SHP77 treated with DMSO at 0.1 percent for 48 hours (cell line): ENCODE data around the gene PGAP6.
"Not testable (repeated sequence)": the region's sequence is repeated elsewhere in the genome, so short reads cannot be mapped to it uniquely, and the experiment has no call there.

ENCODE experiments used
- DNase-seq: peaks from one replicate; lab custom pipeline; 2025; lab: John Stamatoyannopoulos, UW

Gene PGAP6

GRCh38 chr16:379183-379960 lies 2.4 kb downstream of the PGAP6 start:
- DNase-seq = no peak

GRCh38 chr16:378821-379182 lies 3.0 kb downstream of the PGAP6 start:
- DNase-seq = no peak

DNA sequence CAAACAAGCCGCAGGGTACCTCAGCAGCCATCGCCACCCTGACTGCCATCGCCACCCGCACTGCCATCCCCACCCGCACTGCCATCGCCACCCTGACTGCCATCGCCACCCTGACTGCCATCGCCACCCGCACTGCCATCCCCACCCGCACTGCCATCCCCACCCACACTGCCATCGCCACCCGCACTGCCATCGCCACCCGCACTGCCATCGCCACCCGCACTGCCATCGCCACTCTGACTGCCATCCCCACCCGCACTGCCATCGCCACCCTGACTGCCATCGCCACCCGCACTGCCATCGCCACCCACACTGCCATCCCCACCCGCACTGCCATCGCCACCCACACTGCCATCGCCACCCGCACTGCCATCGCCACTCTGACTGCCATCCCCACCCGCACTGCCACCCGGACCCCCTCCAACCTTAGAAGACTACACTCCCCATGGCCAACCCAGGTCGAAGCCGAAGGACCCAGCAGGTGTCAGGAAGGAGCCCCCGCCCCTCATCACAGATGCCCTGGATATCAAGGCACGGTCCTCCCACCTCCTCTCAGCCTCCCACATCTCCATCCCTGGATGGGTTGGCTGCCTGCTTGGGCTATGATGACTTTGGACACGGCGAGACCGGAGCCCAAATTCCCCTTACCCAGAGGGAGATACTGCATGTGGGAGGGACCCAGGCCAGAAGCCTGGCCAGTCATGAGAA lies 3.5 kb downstream of the PGAP6 start:
- DNase-seq = not testable (repeated sequence)

DNA sequence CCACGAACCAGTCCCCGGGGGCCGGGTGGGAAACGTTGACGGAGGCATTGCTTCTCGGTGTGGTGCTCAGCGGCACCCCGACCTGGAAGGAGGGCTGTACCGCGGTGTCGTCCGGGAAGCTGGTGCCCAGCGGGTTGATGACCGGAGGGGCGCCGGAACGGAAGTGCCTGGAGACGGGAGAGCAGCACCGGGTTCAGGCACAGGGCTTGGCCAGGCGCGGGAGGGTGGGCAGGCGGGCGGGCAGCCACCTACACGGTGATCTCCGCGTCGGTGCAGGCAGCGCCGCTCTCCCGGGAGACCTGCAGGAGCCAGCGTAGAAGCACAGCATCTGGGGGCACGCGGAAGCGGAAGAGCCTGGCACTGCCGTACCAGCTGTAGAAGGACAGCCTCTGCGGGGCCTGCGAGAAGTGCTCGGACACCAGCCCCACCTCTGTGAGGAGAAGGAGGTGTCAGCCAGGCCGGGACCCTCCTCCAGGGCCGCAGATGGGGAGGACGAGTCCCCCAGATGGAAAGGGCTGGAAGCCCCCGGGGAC lies 4.3 kb downstream of the PGAP6 start:
- no peak for DNase-seq

DNA sequence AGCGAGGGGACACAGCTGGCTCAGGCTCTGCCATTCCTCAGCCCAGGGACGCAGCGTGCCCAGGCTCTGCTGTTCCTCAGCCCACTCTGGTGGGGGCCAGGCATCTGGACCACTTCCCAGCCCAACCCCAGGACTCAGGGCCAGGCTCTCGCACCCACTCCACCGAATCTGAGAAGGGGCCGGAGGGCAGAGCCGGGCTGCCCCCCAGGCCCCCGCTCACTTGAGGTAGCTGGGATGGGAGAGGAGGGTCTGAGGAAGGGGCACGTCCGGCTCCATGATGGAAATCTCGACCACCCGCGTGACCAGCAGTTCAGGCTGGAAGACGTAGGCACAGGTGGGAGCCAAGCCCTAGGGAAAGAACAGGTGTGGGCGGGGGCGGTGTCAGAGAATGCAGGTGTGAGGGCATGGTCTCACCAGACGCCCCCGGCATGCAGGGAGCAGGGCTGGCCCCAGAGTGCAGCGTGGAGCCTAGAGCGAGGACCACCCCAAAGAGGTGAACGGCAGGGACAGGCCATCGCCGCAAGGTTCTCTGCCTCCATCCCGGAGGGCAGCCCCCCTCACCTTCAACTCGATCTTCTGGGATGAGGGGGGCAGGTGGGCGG lies 4.9 kb downstream of the PGAP6 start:
- DNase-seq = no peak

- DNase-seq = no peak
Measured at GRCh38 chr16:375927-376816, 5.6 kb downstream of the PGAP6 start.

DNA sequence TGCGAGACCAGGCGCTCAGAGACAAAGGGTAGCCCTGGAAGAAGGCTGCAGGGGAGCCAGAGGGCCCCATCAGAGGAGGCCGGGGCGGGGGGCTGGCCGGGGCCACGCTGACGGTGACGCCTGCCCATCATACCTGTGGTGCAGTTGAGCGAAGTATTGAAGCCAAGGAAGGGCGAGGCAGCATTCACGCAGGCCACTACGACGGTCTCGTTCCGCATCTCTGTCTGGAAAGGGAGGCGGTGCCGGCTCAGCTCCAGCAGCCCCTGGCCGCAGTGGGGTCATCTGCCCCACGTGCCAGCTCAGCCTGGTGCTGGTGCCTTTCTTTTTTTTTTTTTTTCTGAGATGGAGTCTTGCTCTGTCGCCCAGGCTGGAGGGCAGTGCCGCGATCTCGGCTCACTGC lies 6.6 kb downstream of the PGAP6 start:
- no peak for DNase-seq

DNA sequence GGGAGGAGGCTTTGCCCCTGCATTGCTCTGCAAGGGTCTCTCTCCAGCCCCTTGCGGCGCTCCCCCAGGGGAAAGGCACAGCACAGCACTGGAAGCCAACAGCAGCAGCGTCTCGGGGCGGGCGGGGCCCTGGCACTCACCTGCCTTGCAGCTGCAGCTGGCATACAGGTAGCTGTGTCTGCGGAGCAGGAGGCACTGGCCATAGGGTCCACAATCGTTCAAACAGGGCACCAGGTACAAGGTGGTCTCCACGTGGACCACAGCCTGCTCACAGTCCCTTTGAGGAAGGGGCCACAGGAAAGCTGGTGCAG lies 7.2 kb downstream of the PGAP6 start:
- DNase-seq = no peak

DNA sequence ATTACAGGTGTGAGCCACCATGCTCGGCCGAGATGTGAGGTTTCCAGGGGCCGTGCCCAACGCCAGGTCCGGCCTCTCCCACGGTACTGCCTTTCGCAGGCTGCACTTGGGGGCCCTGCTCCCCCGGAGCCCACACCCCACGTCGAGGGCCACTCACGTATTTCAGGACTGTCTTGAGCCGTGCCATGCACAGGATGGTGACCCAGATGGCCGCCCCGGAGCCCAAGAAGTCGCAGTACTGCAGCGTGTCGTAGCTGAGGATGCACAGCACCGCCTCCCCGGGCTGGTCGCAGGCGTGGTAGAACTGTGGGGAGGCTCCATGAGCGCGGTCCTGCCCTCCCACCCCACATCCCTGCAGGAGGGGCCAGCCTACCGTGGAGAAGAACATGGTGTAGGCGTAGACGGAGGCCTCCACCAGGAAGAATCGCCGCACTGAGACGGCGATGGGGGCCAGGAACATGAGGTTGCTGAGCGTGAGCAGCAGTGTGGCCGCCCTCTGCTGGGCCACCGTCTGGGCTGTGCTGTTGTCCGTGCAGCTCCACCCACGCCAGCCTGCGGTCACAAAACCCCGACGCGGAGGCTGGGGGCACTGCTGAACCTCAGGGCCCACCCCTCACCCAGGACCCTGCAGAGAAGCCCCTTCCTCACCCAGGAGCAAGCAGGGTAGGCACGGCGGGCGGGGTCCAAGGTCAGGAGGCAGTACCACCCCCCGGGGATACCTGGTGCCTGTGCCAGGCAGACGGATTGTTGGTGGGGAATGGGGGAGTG lies 7.7 kb downstream of the PGAP6 start:
- DNase-seq = no peak

DNA sequence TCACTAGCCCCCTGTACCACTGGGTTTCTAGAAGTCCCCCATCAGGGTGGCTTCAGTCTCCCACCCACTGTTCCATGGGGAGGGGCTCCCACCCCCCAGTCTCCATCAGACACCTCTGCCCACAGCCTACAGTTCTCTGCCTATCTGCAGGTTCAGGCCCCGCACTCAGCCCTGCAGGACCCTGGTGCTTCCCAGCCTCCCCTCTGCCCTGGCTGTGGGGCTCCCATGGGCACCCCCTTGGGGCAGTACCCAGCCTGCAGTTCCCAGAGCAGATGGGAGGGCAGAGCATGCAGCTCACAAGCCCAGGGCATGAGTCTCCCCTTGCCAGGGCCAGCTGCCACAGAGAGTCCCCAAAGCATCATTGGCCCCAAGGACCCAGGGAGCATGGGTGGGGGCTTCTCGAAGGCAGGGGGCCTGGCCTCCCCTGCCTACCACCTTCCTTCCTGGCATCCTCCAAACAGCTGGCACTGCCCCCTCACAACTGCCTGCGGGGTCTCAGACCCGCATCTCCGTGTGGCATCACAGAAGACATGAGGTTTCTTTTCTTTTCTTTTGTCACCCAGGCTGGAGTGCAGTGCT lies 8.7 kb downstream of the PGAP6 start:
- no peak for DNase-seq

DNA sequence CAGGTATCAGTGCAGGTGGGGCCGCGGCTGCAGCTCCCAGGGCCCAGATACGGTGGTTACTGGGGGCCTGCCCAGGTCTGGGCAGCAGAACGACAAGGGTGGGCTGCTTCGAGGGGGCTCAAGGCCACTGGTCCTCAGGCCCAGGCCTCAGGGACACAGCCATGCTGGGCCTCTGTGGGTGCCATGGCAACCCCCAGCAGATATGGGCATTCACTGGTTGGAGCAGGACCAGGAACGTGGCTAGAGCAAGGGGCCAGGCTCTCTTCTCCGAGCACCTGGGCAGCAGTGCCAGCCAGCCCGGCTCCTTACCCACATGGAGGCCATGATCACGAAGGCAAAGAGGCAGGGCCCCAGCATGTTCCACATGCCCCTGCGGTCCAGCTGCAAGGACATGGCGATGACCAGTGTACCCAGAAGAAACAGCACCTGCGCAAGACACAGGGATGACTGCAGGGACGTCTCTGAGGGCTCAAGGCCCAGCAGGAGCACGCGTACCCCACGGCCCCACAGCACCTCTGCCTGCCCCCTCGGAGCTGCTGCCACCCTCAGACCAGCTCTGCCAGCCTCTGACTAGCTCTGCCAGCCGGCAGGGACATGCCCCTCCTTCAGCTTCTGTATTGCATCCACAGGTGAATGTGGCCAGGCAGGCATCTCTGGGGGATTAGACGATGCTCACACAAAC lies 9.3 kb downstream of the PGAP6 start:
- DNase-seq = no peak

GRCh38 chr16:371515-372301 lies 10.1 kb downstream of the PGAP6 start:
- peak; percentile 91 for DNase-seq

GRCh38 chr16:370979-371514 lies 10.7 kb downstream of the PGAP6 start:
- no peak for DNase-seq

GRCh38 chr16:370443-370842 lies 11.3 kb downstream of the PGAP6 start, which contains the start of gene MRPL28:
Gene MRPL28 (minus strand): TSS chr16:370538. CDS start chr16:370218, 320 bp downstream.
- peak; percentile 81 for DNase-seq

- DNase-seq = no peak
Measured at GRCh38 chr16:369866-370436, 11.8 kb downstream of the PGAP6 start.

DNA sequence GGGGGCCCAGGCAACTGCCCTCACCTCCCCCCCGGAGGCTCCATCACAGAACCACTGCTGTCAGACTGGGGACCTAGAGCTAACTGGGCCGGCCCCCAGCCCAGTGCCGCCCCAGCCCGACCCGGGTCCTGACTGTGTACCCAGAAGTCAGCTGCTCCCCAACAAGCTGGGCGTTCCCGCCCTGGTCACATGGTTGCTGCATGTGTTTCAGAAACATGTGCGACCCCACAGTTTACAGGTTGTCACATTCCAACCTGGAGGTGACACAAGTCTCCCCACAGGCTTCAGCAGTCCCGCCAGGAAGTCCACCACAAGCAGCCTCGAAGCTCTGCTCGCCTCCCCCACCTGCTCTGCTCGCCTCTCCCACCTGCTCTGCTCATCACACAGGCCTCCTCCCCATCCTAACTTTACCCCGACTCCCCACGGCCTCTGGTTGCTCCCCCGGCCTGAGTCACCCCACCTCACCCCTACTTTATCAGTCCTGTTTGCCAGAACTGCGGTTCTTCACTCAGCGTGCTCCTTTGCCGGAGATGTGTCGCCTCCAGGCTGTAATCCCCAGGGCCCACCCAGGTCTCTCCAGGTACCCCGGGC lies 12.4 kb downstream of the PGAP6 start:
- DNase-seq = no peak

DNA sequence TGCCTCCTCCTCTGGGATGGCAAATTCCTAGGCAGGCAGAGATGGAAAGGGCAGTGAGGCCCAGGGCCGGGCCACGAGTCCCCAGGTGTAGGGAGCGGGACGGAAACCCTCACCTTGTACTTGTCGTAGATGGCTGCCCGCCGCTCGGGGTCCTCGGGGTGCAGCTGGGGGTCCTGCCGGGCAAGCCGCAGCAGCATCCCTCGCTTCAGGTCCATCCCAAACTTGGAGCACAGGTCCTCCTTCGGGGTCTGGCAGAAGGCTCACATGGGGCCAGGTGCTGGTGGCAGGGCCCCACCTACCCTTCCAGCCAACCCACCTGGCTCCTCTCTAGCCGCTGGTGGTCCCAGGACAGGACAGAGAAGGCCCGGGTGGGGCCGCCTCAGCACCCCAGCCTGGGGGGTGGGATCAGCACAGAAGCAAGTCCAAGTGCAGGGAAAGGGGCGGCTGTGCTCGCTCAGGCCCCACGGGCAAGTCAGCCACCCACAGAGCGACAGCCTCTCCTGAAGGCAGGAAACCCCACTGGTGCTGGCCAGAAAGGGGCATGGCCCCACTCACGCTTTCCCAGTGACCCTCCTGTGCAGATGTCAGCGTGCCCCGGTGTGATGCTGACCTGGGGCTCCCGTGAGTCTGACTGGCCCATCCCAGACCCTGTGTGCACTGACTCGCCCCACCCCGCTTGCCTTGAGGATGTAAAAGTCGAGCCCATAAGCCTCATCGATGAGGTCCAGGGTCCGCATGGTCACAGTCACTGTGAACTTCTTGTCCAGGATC lies 13.2 kb downstream of the PGAP6 start:
- DNase-seq = no peak
